DMS53 (cell line): ENCODE data around the gene CACNA2D1.

ENCODE experiments used
- DNase-seq: peaks from one replicate; lab custom pipeline; 2025; lab: John Stamatoyannopoulos, UW

Gene CACNA2D1

DNA sequence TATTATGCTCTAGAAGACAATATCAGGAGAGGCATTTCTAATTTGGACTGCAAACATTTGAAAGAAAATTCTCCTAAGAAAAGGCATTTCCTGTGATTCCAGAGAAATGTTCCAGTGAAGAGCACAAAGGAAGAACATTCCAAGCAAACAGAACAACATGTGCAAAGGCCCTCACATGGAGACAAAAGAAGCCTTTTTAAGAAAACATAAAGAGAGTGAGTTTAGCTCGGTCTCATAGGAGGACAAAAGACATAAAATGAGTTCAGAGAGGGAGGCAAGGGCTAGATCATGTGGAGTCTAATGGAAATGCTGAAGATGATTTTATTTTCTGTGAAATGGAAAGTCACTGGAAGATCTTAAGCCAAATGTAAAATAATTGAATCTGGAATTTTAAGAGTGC is 404.0 kb downstream of the CACNA2D1 start:
- DNase-seq: no peak

DNA sequence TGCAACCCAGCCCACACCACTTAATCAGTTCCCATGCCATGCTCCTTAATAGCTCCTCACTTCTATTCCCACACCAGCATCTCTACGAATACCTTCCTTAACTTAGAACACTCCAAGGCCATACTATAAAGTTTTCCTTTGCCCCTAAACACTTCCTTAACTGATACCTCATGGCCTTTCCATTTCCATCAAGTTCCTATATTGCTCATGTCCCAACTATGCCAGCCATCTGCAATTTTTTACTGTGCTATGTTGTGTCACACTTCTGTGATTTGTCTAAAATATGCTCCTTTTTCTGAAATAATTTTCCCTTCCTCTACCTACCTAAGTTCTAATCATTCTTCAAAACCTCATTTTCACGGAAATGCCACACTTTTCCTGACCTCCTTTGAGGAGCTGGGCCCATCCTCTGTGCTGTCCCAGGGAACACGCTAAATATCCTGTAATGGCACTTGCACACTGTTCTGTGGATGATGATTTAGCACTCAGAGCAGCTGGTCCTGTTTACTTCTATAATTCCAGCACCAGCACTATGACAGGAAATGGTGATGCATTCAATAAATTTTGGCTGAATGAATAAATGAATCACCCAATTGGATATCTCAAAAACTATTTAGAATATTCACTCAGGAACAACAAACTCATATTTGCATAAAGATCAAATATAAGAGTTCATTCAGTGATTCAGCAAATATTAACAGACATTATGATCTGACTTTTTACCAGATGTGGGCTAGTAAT is 407.3 kb downstream of the CACNA2D1 start:
- peak; percentile 10 for DNase-seq

DNA sequence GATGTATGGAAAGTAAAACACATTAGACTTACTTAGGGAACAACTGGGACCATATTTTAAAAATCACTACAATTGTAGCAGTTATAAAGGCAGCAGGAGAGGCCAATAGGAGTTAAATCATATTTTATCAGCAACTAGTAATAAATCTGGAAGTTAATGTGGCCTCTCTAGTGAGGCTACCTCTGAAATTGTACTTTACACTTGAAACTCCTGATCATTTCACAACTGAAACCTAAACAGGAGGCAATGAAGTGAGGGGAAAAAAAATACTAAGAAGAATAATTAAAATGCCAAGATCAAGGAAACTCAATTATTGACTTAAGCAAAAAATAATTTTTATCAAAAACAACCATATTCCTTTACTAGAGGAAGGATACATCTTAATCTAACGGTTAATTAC is 408.1 kb downstream of the CACNA2D1 start:
- DNase-seq: no peak

DNA sequence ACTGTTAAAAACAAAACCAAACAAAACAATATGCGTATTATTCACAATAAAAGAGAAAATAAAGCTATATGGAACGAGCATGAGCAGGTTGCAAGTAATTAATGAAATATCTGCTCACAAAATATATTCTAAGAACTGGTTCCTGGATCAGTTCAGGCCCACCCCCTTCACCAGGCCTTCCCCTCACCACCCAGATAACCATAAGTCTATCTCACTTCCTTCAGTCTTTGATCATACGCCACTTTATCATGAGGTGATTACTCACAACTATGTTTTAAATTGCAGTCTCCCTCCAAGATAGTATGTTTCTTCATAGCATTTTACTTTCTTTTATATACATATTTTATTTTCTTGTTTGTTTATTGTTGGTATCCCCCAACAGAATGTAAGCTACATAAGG is 410.7 kb downstream of the CACNA2D1 start:
- no peak for DNase-seq

DNA sequence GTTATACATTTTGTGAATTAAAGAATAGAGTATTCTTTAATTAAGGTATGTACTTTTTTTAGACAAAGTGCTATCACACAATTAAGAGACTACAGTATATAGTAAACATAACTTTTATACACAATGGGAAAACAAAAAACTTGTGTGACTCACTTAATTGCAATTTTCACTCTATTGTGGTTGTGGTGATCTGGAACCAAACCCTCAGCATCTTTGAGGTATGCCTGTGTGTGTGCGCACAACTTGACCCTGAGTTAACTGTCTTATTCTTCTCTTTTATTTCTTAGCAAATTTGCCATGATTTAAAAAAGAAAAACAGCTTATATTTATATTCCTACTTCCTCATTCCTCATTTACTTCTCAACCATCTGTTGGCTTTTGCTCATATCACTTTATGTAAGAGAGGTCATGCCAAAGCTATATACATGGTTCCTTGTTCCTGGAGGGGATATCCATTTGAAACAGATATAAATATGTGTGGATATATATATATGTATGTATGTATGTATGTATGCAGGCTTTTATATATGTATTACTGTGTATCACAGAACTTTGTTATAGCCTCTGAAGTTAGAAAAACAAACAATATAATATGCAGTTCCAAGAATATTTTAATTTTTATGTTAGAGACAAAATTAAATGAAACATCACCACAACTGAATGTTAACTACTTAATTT is 414.2 kb downstream of the CACNA2D1 start:
- DNase-seq: no peak

DNA sequence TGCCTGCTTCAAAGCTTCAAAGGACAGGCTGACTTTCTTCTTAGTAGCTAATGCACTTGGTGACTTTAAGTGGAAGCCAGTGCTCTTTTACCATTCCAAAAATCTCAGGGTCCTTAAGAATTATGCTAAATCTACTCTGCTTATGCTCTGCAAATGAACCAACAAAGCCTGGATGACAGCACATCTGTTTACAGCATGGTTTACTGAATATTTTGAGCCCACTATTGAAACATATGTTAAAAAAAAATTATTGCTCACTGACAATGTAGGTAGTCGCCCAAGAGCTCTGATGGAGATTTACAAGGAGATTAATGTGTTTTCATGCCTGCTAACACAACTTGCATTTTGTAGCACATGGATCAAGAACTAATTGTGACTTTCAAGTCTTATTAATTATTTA is 415.5 kb downstream of the CACNA2D1 start:
- DNase-seq: no peak

DNA sequence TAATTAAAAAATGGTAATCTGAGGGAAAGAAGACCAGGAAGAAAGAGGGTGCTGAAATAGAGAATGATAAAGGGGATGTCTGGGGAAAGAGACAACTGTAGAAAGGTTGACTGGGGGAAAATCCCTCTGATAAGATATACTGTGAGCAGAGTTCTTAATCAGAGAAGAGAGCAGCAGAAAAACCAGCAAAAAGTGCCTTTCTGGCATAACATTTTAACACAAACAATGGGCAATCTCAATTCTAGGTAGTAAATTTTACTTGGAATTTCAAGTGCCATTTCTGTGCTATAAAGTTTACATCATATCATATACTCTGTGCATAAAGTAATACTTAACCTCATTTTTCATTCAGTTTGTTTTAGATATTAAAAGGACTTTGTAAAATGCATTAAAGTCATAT is 421.9 kb downstream of the CACNA2D1 start:
- no peak for DNase-seq

DNA sequence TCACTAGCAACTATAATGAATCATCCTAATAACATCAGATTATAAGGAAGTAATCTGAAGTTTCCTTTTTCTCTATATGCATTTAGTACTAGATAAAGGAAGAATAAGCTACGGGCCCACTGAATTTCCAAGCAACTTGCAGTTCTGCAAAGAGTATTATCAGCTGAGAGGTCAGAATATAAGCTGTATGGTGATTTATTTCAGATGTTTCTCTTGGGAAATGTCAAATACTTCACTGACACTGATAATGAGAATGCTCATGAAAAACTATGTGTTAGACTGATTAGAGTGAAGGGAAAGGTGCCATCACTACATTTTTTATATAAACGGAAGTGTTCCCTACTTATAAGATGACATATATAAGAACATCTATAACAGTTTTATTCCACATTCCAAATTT is 422.5 kb downstream of the CACNA2D1 start:
- DNase-seq: no peak

DNA sequence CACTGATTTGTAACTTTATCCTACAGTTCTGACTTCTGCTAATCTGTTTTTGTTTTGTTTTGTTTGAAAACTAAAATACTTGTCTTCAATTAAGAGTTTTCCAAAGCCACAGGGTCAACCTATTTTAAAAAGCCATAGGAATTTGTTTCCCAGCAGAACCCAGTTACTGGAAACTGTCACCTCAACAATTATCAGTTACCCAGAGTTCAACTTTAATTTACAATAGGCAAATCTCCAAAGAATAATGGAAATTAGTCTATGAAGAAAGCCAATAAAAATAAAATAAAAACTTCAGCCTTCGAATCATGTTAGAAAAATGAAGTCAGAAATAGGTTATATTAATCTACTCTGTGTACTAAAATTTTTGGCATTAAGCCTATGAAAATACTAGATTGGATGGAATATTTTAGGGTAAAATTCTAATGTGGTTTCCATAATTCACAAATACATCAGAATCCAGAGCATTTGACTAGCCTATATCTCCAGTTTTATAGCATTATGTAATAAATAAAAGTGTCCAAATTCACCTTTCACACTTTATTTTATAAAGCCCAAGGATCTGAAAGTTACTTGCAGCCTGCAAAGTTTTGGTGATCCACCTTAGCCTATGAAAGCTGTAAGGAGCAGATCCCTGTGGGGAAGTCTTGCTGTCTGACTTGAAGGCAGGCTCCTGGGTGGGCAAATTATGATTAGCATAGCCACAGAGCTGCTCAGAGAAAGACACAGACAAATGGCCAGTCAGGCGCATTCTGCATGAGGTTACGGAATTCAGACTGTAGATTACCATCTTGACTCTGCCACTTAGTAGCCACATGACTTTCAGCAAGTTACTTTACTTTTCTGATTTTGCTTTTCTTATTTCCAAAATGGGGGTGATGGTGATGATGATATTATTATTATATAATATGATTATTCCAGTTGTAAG is 423.8 kb downstream of the CACNA2D1 start:
- DNase-seq: no peak

DNA sequence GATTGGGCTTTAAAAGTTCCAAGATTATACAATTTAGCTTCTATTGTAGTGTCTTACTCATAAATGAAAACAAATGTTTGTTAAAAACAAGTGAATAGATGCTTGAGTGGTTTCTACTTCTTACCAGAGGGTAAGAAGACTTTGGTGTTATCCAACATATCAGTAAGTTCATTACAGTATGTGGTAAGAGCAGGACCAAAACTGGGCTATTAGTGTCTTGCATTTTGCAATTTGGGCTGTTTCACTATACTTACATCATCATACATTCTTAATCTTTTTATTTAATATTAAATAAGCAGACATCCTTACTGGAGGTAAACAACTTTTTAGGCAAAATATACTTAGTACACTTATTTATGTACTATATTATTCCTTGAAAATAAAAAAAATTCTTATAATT is 425.4 kb downstream of the CACNA2D1 start:
- DNase-seq: no peak

DNA sequence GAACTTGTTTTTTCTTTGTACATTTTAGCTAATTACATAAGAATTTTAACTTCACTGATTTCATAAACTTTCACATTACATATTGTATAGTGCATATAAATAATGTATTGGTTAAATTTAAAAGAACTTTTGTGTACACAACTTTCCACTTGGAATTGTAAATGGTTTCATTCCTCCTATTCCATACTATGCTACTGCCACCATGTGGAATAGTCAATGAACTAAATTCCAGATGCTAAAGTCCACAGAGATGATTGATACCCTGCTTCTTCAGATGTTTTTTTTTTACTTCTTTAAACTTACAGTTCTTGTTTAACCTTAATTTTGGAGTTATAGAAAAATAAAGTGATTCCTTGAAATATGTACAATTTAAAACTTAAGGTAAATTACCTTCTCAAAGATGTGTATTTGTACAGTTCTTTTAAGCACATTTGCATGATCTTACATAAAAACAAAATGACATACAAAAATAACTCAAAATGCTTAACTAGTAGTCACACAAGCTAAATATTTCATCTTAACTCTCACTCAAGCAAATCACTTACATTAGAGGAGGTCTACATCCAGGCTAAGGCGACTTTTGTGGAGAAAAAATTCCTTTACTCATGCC is 426.1 kb downstream of the CACNA2D1 start:
- peak; percentile 69 for DNase-seq

DNA sequence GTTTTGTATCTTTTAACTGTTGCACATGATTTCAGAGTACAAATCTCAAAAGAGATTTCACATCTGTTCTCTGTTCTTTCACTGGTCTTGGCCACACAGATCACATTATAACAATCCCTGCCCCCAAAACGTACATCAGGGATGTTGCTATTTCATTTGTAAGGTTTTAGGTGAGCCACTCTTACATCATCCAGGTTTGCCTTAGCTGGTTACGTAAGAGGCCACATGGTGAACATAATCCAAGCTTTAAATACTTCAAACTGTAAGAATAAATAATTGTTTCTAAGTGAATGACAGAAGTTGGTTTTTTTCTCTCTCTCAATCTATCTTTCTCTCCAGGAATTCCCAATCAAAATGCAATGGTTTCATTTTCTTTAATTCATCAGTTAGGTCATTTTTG is 427.8 kb downstream of the CACNA2D1 start:
- peak; percentile 47 for DNase-seq

DNA sequence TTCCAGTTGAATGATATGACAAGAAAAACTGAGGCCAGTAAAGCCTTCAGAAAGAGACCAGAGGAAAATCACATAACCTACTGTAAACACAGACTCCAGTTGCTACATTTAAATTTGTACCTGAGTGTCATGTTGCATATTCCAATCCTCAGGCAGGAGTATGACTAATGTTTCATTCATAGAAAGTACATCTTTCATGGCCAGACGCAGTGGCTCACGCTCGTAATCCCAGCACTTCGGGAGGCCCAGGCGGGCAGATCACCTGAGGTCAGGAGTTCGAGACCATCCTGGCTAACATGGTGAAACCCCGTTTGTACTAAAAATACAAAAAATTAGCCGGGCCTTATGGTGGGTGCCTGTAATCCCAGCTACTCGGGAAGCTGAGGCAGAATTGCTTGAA is 429.0 kb downstream of the CACNA2D1 start:
- DNase-seq: peak; percentile 16

DNA sequence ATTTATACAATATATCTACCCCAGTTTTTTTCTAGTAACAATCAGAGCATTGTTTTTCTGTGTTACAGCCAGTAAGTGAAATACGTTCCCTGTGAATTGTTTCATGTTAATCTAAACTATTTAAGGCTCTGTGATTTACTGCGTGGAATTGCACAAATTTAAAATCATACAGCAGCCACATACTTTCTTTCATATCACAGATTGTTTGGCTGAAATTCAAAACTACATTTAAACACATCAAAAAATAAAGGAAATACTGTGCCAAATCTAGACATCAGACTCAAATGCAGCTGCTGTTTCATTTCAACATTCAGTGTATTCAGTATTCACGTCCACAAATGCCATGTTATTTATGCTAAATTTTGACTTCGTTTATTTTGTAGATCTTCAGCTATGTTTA is 431.1 kb downstream of the CACNA2D1 start:
- DNase-seq: no peak

DNA sequence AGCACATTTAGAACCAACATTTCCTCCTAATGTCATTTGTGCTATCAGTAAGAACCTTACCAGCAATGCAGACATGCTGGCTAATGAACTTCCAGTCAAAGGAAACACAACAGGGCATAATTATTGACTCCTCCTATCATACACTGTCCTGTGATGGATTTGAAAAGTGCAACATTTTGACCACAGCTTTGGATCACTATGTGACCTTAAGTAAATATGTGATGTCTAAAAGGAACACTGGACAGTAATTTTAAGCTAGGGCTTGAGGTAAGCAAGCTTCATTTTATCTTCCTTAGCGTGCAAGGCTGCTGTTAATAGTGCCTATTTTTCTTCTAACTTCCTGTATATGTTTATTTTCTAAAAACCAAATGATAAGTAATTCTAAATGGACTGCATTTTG is 433.2 kb downstream of the CACNA2D1 start:
- no peak for DNase-seq

DNA sequence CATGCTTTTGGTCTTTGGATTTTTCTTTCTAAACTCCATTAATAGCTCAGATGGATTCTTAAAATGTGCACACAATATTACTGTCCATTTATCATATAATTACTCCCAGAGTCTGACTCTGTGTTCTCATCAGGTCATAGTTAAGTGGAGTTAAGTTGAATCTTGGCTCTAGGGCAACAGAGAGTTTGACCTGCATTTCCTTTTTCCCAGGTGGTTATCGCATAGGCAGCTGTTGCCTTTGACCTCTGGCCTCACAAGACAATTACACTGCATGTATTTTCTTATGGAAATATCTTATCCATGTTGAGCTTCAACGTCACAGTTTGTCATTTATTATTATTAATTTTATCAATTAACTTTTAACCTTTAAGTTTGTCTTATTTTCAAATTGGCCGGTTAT is 436.3 kb downstream of the CACNA2D1 start:
- no peak for DNase-seq

DNA sequence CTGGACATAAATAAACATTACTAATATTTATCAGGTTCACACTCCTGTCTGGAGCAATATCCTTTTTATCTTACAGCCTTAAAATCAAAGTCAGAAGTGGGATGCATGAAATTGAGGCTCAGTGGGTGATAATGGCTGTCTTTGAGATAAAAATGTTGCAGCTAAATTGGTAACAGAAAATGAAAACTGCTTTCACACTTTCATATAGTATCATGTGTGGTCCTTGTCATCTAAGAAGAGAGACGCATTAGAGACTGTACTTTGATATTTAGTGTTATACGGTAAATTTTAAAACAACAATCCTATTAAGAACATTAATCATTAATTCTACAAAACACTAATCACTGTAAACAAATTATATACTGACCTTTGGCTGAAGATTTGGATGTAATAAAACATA is 438.5 kb downstream of the CACNA2D1 start:
- DNase-seq: no peak

DNA sequence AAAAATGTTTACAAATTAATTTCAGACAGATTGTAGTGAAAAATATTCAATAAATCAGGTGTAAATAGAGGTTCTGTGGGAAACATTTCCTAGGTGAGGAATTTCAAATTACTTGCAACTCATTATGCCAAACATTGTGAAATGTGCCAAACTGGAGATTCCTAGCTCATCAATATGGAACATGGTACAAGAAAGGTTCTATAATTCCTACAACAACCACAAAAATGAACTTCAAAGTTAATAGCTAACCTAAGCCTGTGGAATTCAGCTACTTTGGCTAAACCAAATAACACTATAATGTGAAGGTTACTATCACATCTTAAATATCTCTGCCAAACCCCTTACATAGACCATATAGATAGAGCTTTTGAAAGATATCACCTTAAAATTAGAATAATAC is 450.4 kb downstream of the CACNA2D1 start:
- no peak for DNase-seq

DNA sequence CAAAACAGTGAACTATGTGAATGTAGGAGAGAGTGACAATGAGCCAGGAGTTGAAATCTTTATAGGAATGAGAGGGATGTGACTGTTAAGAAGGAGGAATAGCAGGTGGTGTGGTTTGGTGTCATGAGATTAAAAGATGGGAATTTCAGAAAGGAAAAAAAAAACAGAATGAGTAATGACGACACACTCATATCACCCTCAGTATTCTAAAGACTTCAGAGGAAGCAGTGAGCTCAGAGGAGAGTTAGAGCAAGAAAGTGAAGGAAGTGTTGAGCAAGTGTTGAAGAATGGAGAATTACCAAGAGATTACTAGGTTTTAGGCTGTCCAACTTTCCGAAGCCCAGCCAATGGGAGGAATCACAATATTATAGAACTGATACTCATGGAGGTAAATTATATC is 453.2 kb downstream of the CACNA2D1 start:
- DNase-seq: no peak

DNA sequence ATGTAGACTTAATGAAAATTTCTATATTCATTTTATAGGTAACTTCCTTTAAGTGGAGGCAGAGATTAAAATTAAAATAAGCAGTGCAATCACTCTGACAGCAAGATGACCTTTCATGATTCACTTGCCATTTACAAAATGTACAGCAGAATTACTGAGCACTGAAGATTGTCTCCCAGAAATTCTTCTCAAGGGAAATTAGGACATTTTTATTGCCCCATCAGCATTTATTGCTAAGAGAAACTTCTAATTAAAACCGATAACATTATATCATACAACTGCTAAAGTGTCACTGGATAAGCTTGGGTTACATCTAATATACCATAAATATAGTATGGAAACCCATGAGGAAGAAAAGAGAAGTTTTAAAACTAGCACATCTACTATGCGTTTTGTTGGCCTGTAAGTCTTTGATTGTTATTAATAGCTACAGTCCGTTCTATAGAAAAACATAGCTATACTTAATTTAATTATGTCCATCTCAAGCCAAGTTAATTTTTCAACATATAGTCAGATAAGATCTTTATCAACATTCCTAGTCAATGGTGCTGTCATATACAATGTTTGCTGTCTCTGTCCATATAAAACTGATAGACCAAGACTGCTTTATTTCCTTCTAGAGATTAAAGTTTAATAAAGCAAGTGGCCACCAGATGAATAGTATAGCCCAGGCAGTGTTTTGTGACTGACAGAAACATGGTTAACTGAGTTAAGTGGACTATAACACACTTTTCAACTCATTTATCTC is 456.7 kb downstream of the CACNA2D1 start:
- no peak for DNase-seq

DNA sequence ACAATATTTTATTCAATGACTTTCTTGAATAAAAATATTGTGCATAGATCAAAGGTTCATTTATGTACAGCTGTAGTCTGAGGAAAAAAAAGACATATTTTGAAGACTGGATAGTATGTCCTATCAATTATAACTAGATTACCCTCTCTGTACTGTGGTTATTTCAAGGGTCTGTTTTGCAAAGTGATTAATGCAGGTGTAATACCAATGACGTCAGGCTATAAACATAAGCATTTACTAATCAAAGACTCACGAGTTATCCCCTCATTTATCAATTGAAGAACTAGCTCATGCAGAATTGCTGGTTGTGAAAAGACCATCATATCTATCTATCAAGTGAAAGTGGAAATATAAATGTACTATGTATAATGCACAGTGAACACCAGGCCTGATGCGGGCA is 460.2 kb downstream of the CACNA2D1 start:
- DNase-seq: no peak

DNA sequence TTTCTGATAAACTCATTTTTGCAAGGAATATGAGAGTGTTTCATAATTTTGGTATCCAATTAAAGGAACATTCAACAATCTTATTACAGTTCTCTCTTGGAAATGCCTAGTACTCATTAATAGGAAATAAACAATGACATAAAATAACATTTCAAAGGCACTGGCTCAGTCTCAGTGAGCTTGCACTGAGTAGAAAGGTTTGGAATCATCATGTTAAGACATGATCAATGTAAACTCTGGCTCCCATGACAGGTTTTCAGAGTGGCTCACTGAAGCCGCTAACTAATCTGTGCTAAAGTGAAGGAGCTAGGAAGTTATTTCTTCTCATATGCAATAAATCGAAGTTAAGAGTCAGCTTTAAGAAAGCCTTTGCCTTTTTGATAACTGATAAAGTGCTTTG is 470.5 kb downstream of the CACNA2D1 start:
- no peak for DNase-seq
